NCI-H1436 treated with DMSO at 0.1 percent for 48 hours (cell line): ENCODE measurements around the gene IL33.

Experiments
- DNase-seq: peaks from one replicate; lab custom pipeline; 2025; lab: John Stamatoyannopoulos, UW

The IL33 gene

GRCh38 chr9:6304232-6304631 is 88.6 kb downstream of the IL33 start:
- DNase-seq: no peak

- DNase-seq: no peak
Observed at GRCh38 chr9:6305954-6306563, 90.5 kb downstream of the IL33 start.
